Activated naive CD8-positive, alpha-beta T cell treated with anti-CD3 and anti-CD28 coated beads, Interleukin-2, amount 50 U/mL, for 24 hours (primary cell): ENCODE results near the gene MAPK11.

Experiments
- ATAC-seq: fragments of 150-1000 bp; cut with Tn5 transposase; one replicate; pipeline ENCODE4 v1.10.0; 2021
- DNase-seq: peaks from one replicate; pipeline ENCODE4 v3.0.0; 2021
- H3K27ac Mint-ChIP-seq: one replicate; pipeline ENCODE4 v1.8.0; 2021; ENCODE audit warnings: mild to moderate bottlenecking, mixed read lengths
- H3K27me3 Mint-ChIP-seq: one replicate; pipeline ENCODE4 v1.8.0; 2021; ENCODE audit warnings: mixed read lengths
- H3K36me3 Mint-ChIP-seq: one replicate; pipeline ENCODE4 v1.8.0; 2021; ENCODE audit warnings: low read depth, mixed read lengths
- H3K4me1 Mint-ChIP-seq: one replicate; pipeline ENCODE4 v1.8.0; 2021; ENCODE audit warnings: mixed read lengths
- H3K4me3 Mint-ChIP-seq: one replicate; pipeline ENCODE4 v1.8.0; 2021; ENCODE audit warnings: mild to moderate bottlenecking, moderate library complexity, mixed read lengths
- H3K9me3 Mint-ChIP-seq: one replicate; pipeline ENCODE4 v1.8.0; 2021; ENCODE audit warnings: mixed read lengths

The MAPK11 gene

DNA sequence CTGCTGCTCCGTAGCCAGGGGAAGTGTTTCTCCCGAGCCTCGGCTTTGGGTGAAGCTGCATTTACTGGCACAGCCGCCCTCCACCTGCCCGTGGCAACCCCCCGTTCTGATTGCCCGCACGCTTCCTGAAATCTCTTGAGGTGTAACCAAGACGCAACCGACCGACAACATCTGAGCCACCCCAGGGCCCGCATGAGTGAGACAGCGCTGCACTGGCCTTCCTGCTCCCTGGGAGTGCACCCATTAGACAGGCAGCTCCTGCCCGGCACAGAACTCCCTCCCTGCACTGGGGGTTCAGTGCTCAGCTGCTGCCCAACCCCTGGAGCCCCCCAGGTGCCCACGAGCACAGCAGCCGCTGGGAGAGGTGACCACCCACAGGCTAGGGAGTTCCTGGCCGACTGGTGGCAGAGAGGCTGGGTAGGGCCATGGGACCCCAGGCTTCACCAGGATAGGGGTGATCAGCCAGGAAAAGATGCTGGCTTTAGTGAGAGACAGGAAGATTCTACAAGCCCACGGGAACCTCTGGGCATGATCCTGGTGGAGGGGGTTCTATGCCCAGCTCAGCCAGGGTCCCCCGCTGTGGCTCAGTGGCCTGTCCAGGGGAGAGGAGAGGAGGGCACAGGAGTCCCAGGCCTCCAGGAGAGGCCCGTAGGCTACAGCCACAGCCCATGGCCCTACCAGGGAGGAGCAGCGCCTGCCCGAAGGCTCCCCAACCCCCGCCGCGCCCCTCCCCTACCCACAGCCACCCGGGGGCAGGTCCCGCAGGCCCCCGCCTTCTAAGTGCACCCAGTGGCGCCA, 22.7 kb upstream of the MAPK11 start:
- H3K27me3 Mint-ChIP-seq: peaks cover 6% of the 10 kb centered on the region
- ATAC-seq: peak; percentile 36
- no peaks in the 10 kb centered on the region for H3K9me3 Mint-ChIP-seq
- no peaks in the 10 kb centered on the region for H3K36me3 Mint-ChIP-seq
- peaks cover 14% of the 10 kb centered on the region for H3K4me1 Mint-ChIP-seq
- peak overlapping the region; percentile 70 for H3K4me3 Mint-ChIP-seq
- H3K27ac Mint-ChIP-seq: peak overlapping the region; percentile 15
- peak; percentile 42 for DNase-seq

DNA sequence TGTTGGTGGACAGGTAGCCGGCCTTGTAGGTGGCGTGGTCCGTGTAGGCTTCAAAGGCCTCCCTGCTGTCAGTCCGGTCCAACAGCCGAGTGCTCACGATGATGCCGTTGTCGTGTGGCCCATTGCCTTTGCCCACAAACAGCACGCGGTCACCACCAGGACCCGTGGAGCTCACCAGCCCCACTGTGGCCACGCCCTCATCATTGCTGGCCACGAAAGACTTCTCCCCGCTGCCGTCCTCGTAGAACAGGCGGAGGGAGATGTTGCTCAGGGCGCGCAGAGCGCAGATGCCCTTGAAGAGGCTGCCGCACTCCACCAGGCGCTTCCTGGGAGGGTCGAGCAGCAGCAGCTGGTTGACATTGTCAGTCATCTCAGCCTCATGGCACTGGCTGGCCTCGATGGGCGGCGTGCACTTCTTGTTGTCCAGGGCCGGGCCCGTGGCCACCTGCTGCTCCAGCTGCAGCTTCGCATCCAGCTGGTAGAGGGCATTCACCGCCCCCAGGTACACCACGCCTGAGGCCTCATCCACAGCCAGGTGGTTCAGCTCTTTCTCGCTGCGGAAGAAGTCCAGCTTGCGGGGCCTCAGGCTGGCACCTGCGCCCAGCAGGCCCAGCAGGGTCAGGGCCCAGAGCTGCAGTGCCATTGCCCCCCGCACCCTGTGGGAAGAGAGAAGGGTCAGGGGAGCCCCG, 19.9 kb upstream of the MAPK11 start:
- no peak for ATAC-seq
- H3K4me3 Mint-ChIP-seq: no peak overlapping the region
- DNase-seq: no peak
- H3K36me3 Mint-ChIP-seq: no peaks in the 10 kb centered on the region
- H3K4me1 Mint-ChIP-seq: peaks cover 14% of the 10 kb centered on the region
- H3K27ac Mint-ChIP-seq: no peak overlapping the region
- peaks cover 6% of the 10 kb centered on the region for H3K27me3 Mint-ChIP-seq
- H3K9me3 Mint-ChIP-seq: no peaks in the 10 kb centered on the region

DNA sequence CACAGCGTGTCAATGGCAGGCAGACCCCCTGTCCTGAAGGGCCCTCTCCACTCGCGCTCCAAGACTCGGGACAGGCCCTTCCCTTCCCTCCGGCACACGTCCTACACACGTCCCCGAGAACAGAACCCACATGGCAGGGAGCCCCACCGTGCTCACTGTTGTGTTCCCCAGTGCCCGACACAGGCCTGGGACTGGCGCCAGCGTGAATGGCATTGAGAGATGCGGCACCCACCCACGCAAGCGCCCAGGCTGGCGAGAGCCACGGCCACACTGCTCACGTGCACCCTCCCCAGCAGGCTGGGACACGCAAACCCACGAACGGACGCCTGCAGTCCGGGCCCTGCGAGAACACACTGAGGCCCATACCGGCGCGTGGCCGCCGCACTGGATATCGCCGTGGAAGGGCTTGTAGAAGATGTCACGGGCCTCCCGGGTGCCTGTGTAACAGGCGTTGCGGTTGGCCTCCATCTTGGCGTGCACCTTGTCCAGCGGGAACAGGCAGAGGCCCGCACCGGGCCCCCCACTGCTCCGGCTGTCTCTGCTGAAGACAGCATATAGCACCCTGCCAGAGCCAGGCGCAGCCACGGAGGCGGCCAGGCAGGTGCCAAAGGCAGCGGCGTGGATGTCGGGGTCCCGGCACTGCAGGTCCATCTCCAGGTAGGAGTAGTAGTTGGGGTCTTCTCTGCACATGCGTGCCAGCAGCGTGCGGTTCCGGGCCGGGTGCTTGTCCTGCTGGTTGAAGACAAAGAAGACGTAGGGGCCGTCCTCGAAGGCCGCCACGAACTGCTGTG, 19.2 kb upstream of the MAPK11 start:
- no peaks in the 10 kb centered on the region for H3K36me3 Mint-ChIP-seq
- peaks cover 6% of the 10 kb centered on the region for H3K27me3 Mint-ChIP-seq
- DNase-seq (no peak), ATAC-seq (no peak)
- no peak overlapping the region for H3K27ac Mint-ChIP-seq
- H3K4me3 Mint-ChIP-seq: no peak overlapping the region
- no peaks in the 10 kb centered on the region for H3K9me3 Mint-ChIP-seq
- H3K4me1 Mint-ChIP-seq: peaks cover 14% of the 10 kb centered on the region

DNA sequence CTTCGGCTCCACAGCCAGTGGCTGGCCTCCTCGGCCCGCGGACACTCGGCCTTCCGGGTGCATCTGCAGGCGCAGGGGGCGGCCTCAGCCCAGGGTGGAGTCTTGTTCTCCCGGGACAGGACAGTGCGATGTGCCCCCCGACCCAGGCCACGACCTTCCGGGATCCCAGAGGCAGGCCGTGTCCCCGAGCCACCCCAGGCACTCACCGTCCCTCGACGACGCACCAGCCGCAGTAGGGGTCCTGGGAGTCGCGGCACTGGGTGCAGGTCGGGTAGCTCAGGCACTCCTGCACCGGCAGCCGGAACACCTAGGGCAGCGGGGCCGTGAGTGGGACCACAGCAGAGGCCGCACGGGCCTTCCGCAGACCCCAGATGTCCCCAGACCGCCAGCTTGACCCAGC, 17.6 kb upstream of the MAPK11 start:
- H3K9me3 Mint-ChIP-seq: no peaks in the 10 kb centered on the region
- peaks cover 10% of the 10 kb centered on the region for H3K4me1 Mint-ChIP-seq
- no peak overlapping the region for H3K27ac Mint-ChIP-seq
- no peak overlapping the region for H3K4me3 Mint-ChIP-seq
- H3K27me3 Mint-ChIP-seq: peaks cover 3% of the 10 kb centered on the region
- DNase-seq: no peak
- no peaks in the 10 kb centered on the region for H3K36me3 Mint-ChIP-seq
- ATAC-seq: no peak

DNA sequence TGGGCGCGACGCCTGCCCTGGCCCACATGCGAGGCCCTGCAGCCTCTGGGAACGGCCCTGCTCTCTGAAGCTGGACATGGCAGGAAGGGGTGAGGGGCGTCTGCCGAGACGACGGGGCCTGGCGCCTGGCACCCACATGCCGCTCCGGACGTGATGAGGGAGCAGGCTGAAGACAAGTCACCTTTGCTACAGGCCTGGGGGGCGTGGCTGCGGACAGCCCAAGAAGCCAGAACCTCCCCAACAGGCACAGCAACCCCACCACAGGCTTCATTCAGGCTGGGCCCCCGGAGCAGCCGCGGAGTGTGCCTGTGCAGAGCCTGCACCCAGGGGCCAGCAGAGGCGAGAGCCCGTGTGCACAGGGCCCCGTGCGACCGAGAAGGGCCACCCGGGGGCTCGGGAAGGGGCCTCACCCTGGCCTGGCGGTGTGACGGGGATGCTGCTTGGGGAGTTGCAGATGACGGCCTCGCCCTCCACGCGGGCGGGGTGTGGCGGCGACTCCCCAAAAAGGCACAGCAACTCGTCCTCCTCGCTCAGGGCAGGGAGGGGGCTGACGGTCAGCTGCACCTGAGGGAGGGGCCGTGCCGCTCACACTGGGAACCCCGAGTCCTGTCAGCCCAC, 16.6 kb upstream of the MAPK11 start:
- DNase-seq (no peak), ATAC-seq (no peak)
- no peaks in the 10 kb centered on the region for H3K9me3 Mint-ChIP-seq
- H3K36me3 Mint-ChIP-seq: no peaks in the 10 kb centered on the region
- no peak overlapping the region for H3K27ac Mint-ChIP-seq
- H3K4me3 Mint-ChIP-seq: no peak overlapping the region
- no peaks in the 10 kb centered on the region for H3K27me3 Mint-ChIP-seq
- peaks cover 1% of the 10 kb centered on the region for H3K4me1 Mint-ChIP-seq

DNA sequence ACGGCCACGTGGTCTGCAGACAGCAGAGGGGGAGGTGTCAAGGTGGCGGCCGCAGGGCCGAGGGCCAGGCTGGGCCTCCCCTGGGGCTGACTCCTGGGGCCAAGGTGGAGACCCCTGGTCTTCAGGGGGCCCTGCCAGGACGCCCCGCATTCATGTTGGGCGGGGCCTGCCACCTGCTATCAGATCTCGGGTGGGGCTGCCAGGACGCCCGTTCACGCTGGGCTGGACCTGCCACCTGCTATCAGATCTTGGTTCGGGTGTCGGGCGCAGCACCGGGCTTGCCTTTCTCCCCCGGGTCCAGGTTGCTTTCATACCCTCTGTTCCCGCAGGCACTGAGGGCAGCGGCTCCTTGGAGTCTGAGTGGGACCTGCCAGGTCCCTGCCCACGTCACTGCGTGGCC, 16.1 kb upstream of the MAPK11 start:
- H3K27ac Mint-ChIP-seq: no peak overlapping the region
- ATAC-seq: no peak
- no peaks in the 10 kb centered on the region for H3K36me3 Mint-ChIP-seq
- no peaks in the 10 kb centered on the region for H3K9me3 Mint-ChIP-seq
- no peak overlapping the region for H3K4me3 Mint-ChIP-seq
- no peak for DNase-seq
- no peaks in the 10 kb centered on the region for H3K4me1 Mint-ChIP-seq
- no peaks in the 10 kb centered on the region for H3K27me3 Mint-ChIP-seq

DNA sequence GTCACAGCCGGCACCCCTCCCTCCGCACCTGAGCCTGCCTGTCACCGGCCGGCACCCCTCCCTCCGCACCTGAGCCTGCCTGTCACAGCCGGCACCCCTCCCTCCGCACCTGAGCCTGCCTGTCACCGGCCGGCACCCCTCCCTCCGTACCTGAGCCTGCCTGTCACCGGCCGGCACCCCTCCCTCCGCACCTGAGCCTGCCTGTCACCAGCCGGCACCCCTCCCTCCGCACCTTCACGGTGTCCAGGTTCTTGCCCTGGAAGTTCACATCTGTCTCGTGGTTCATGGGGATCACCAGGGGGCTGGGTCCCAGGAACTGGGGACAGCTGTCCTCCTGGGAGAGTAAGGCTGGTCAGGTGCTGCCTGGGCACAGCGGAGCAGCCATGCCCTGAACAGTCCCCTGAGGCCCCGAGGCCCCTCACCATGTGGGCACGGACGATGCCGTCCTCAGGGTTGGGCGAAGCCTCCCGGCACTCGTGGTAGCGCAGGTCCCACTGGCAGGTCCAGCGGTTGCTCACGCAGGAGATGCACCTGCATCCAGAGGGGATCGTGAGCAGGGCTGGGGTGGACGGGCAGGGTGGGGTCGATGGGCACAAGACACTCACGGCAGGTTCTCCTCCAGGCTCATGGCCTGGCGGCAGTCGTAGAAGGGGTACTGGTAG, 15.5 kb upstream of the MAPK11 start:
- no peaks in the 10 kb centered on the region for H3K36me3 Mint-ChIP-seq
- H3K4me1 Mint-ChIP-seq: no peaks in the 10 kb centered on the region
- no peak overlapping the region for H3K4me3 Mint-ChIP-seq
- H3K27me3 Mint-ChIP-seq: no peaks in the 10 kb centered on the region
- DNase-seq (no peak), ATAC-seq (no peak)
- no peak overlapping the region for H3K27ac Mint-ChIP-seq
- H3K9me3 Mint-ChIP-seq: no peaks in the 10 kb centered on the region

DNA sequence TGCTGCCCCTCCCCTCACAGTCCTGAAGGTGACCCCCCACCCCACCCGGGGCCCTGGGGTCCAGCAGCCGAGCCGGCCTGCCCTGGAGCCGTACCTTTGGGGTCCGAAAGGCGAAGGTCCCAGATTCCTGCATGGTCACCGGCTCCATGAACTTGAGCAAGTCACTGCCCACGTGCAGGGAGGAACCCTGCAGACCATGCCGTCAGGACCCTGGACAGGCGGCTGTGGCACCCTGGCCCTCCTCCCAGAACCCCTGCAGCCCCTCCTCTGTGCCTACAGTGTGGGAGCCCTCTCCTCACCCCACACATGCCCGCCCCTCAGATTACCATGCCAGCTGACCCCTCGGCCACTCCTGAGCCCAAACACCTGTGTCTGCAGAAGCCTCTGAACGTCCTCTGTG, 14.3 kb upstream of the MAPK11 start:
- Mint-ChIP-seq H3K4me3 (no peak overlapping the region), H3K9me3 (no peaks in the 10 kb centered on the region), H3K4me1 (no peaks in the 10 kb centered on the region), H3K27me3 (no peaks in the 10 kb centered on the region), H3K36me3 (no peaks in the 10 kb centered on the region), H3K27ac (no peak overlapping the region)
- ATAC-seq (no peak), DNase-seq (no peak)

DNA sequence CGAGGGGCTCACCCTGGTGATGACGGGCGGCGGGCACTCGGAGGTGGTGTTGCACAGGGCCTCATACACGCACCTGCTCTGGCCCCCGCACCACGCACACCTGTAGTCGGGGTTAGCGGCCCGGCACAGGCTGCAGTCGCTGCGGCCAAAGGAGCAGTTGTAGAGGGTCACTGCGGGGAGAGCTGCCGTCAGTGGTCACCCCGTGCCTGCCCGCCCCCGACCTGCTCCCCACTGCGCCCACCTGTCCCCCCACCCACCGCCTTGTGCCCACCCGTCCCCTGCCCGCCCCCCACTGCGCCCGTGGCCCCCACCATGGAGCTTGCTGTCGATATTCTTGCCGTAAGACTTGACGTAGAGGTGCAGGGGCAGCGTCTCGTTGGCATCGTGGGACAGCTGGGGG, 13.6 kb upstream of the MAPK11 start:
- no peak overlapping the region for H3K4me3 Mint-ChIP-seq
- H3K27ac Mint-ChIP-seq: no peak overlapping the region
- no peaks in the 10 kb centered on the region for H3K4me1 Mint-ChIP-seq
- no peaks in the 10 kb centered on the region for H3K36me3 Mint-ChIP-seq
- DNase-seq: no peak
- no peaks in the 10 kb centered on the region for H3K27me3 Mint-ChIP-seq
- no peaks in the 10 kb centered on the region for H3K9me3 Mint-ChIP-seq
- no peak for ATAC-seq

DNA sequence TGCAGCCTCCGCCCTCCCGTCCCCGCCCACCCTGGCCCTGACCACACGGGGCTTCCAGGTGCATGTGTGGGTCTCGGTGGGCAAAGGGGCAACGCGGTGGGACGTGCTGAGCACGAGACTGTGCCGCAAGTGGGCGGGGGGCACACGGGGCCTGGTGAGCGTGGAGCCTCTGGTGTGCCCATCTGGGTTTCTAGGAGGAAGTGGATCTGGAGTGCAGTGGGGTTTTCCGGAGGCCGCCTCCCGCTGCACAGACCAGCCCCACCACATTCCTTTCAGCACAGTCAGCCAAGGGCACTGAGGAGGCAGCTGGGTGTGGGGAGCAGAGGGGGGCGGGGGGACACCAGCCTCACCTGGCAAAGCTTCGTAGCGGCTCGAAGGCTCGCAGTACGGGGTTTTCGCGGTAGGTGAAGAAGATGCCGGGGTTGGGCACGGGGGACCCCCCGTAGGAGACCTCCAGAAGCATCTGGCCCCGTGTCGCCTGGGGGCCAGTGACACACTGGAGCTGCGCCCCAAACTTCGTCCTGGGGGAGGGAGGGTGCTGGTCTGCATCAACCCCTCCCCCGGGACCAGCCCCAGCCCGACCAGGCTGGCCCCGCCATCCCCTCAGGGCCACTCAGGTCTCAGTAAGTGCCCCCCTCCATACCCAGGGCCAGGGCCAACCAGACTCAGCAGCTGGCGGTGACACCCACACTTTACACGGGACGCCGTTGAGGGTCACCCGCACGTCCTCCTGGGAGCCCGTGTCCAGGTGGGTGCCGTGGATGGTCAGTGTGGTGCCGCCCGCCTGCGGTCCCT, 12.4 kb upstream of the MAPK11 start:
- no peak overlapping the region for H3K4me3 Mint-ChIP-seq
- H3K27me3 Mint-ChIP-seq: no peaks in the 10 kb centered on the region
- no peak for DNase-seq
- no peaks in the 10 kb centered on the region for H3K4me1 Mint-ChIP-seq
- H3K36me3 Mint-ChIP-seq: no peaks in the 10 kb centered on the region
- no peak overlapping the region for H3K27ac Mint-ChIP-seq
- ATAC-seq: no peak
- no peaks in the 10 kb centered on the region for H3K9me3 Mint-ChIP-seq

DNA sequence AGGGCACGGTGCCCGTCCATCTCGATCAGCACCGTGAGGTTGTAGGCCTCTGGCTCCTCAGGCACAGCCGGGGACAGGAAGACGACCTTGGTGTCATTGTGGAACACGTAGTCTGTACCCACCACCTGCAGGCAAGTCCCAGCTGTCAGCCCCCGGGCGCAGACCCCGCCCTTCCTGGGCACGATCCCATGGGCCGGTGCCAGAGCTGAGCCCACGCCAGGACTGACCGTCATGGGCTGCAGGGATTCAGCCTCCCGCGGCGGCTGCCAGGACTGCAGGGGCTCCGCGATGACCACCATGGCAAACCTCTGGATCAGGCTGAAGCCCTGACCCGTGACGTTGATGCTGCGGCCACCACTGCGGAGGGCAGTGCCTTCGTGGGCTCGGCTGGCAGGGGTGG, 11.8 kb upstream of the MAPK11 start:
- Mint-ChIP-seq H3K4me1 (no peaks in the 10 kb centered on the region), H3K27ac (no peak overlapping the region), H3K9me3 (no peaks in the 10 kb centered on the region), H3K36me3 (no peaks in the 10 kb centered on the region), H3K27me3 (no peaks in the 10 kb centered on the region), H3K4me3 (no peak overlapping the region)
- ATAC-seq (no peak), DNase-seq (no peak)

DNA sequence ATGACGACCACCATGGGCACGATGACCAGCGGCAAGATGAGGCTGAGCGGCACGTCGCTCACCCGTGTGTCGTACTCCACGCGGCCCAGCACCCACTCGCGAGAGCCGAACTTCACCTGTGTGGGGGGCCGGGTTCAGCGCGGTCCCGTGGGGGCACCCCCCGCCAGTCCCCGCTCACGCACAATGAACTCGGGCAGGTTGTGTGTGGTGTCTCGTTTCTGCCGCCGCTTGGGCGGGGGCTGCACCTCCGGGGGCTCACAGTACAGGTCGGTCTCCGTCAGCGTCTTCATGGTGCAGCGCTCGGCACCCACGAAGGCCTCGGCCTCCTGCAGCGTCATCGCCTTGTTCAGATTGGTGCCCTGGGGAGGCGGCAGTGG, 11.2 kb upstream of the MAPK11 start:
- H3K27ac Mint-ChIP-seq: no peak overlapping the region
- DNase-seq: no peak
- H3K4me3 Mint-ChIP-seq: no peak overlapping the region
- no peaks in the 10 kb centered on the region for H3K27me3 Mint-ChIP-seq
- H3K9me3 Mint-ChIP-seq: no peaks in the 10 kb centered on the region
- H3K4me1 Mint-ChIP-seq: no peaks in the 10 kb centered on the region
- H3K36me3 Mint-ChIP-seq: no peaks in the 10 kb centered on the region
- ATAC-seq: no peak

DNA sequence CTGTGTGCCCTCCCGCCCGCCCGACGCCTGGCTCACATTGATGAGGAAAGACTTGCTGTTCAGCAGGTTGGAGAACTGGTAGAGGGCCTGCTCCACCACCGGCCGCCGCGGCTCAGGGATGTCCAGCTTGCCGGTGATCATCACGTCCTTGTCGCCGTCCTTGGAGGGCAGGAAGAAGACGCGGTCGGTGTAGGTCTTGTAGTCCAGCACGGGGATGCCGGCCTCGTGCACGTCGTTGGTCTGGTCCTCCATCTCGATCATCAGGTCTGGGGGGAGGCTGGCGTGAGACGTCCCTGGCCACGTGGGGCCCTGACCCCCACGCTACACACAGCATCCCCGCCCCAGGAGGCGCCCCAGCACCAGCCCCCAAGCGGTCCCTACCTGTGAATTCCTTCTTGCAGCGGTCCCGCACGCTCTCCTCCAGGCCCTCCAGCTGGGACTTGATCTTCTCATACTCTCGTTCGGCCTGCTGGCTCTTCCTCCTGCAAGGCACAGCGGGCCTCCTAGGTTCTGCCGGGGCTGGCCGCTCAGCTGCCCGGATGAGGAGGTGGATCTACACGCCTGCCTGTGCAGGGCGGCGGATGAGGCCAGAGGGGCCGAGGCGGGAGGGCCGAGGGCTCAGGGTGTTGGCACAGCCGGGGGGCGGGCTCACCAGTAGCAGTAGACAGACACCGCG, 10.7 kb upstream of the MAPK11 start:
- Mint-ChIP-seq H3K4me3 (no peak overlapping the region), H3K9me3 (no peaks in the 10 kb centered on the region), H3K36me3 (no peaks in the 10 kb centered on the region), H3K4me1 (no peaks in the 10 kb centered on the region), H3K27ac (no peak overlapping the region), H3K27me3 (no peaks in the 10 kb centered on the region)
- DNase-seq (no peak), ATAC-seq (no peak)
